CD4-positive, CD25-positive, alpha-beta regulatory T cell (primary cell): ENCODE results near the gene NAA20. TPM values are rescaled to one million over a fixed set of nuclear protein-coding genes. Genes with fewer than 3 reads are reported as not detected.

Experiments
- ATAC-seq, 2 donors: fragments of 150-1000 bp; cut with Tn5 transposase; one replicate each; pipeline ENCODE4 v1.10.0; 2021; ENCODE audit warnings: low read depth in 2 of 2, moderate number of reproducible peaks in 2 of 2, moderate library complexity in 1 of 2
- DNase-seq, 3 donors: peaks; one replicate each; pipeline versions ENCODE4 v3.0.0 to v3.0.0-alpha.2; 2012 to 2022; ENCODE audit warnings: mixed read lengths in 1 of 3
- H3K27ac ChIP-seq: one replicate; pipeline ENCODE4 v1.7.0; 2013; ENCODE audit warnings: mild to moderate bottlenecking, low read length; ENCODE audit not compliant: insufficient read depth, poor library complexity, severe bottlenecking
- H3K27me3 ChIP-seq: one replicate; pipeline ENCODE4 v1.7.0; 2013; ENCODE audit warnings: low read length; ENCODE audit not compliant: control insufficient read depth, insufficient read depth
- H3K36me3 ChIP-seq: one replicate; pipeline ENCODE4 v1.7.0; 2013; ENCODE audit warnings: mild to moderate bottlenecking, low read length, moderate library complexity; ENCODE audit not compliant: control insufficient read depth, insufficient read depth
- H3K4me1 ChIP-seq: 2 replicates; pipeline ENCODE4 v1.7.0; 2013; ENCODE audit warnings: mild to moderate bottlenecking, low read length; ENCODE audit not compliant: insufficient read depth, control insufficient read depth, poor library complexity, severe bottlenecking
- H3K4me3 ChIP-seq: one replicate; pipeline ENCODE4 v1.7.0; 2013; ENCODE audit warnings: low read depth, mild to moderate bottlenecking, low read length, moderate library complexity
- H3K9me3 ChIP-seq, 2 experiments: 1 replicate in 1 of 2; 2 replicates in 1 of 2; pipeline ENCODE4 v1.7.0; 2013; ENCODE audit warnings: low read length in 2 of 2, mild to moderate bottlenecking in 1 of 2, moderate library complexity in 1 of 2; ENCODE audit not compliant: control insufficient read depth in 2 of 2
- H3K27ac Mint-ChIP-seq, 3 donors: one replicate each; pipeline ENCODE4 v1.8.0; 2020 to 2022; ENCODE audit warnings: mild to moderate bottlenecking in 3 of 3, mixed read lengths in 3 of 3, moderate library complexity in 2 of 3
- H3K27me3 Mint-ChIP-seq: one replicate; pipeline ENCODE4 v1.8.0; 2022; ENCODE audit warnings: mild to moderate bottlenecking, mixed read lengths
- H3K36me3 Mint-ChIP-seq: one replicate; pipeline ENCODE4 v1.8.0; 2020; ENCODE audit warnings: mixed read lengths
- H3K4me1 Mint-ChIP-seq, 4 donors: one replicate each; pipeline ENCODE4 v1.8.0; 2020 to 2022; ENCODE audit warnings: mixed read lengths in 4 of 4, mild to moderate bottlenecking in 1 of 4
- H3K4me3 Mint-ChIP-seq, 4 donors: one replicate each; pipeline ENCODE4 v1.8.0; 2020 to 2022; ENCODE audit warnings: mild to moderate bottlenecking in 4 of 4, mixed read lengths in 4 of 4, moderate library complexity in 3 of 4
- H3K9me3 Mint-ChIP-seq, 7 donors: one replicate each; pipeline ENCODE4 v1.8.0; 2020 to 2022; ENCODE audit warnings: mixed read lengths in 7 of 7, mild to moderate bottlenecking in 3 of 7, moderate library complexity in 2 of 7
- polyA plus RNA-seq, 4 donors: library from polyadenylated mRNA; unstranded; fragments of 300-500 nt; fragmentation: Illumina TruSeq; gene quantifications; one replicate each; pipeline ENCODE4 v1.2.3, GENCODE V29; 2021
- total RNA-seq: library from RNA; stranded (reverse); gene quantifications from one replicate; pipeline ENCODE4 v1.2.3, GENCODE V29; 2022

The NAA20 gene
- total and polyA plus RNA-seq, 5 donors from 2014 or later: 19.6 to 77.4 (median 69.9) TPM

- Histone ChIP-seq H3K36me3 (peaks cover 40% of the 10 kb centered on the region), H3K9me3 (no peaks in the 10 kb centered on the region), H3K27ac (no peak overlapping the region), H3K27me3 (no peaks in the 10 kb centered on the region), H3K4me1 (peaks cover 7% of the 10 kb centered on the region), H3K4me3 (no peak overlapping the region)
- Mint-ChIP-seq H3K4me1 (peaks cover 31 to 52% (median 43%) of the 10 kb centered on the region in 4 donors), H3K27me3 (no peaks in the 10 kb centered on the region), H3K36me3 (peaks cover 10% of the 10 kb centered on the region), H3K9me3 (no peaks in the 10 kb centered on the region), H3K4me3 (no peak overlapping the region), H3K27ac (peak overlapping the region in 2 of 3 donors; percentile 7 to 31)
- DNase-seq (no peak), ATAC-seq (no peak)
These were observed 7.8 kb downstream of the NAA20 start for GRCh38 chr20:20024942-20025341.

GRCh38 chr20:20027284-20027683 is 10.1 kb downstream of the NAA20 start:
- no peak for ATAC-seq
- Mint-ChIP-seq H3K36me3 (peaks cover 7% of the 10 kb centered on the region), H3K4me1 (peaks cover 16 to 34% (median 23%) of the 10 kb centered on the region in 4 donors), H3K9me3 (no peaks in the 10 kb centered on the region), H3K27me3 (no peaks in the 10 kb centered on the region), H3K27ac (peak overlapping the region in 1 of 3 donors; percentile 15), H3K4me3 (no peak overlapping the region)
- no peaks in the 10 kb centered on the region for H3K4me1 ChIP-seq
- H3K9me3 ChIP-seq: no peaks in the 10 kb centered on the region
- H3K27ac ChIP-seq: no peak overlapping the region
- no peak for DNase-seq
- H3K27me3 ChIP-seq: no peaks in the 10 kb centered on the region
- H3K4me3 ChIP-seq: no peak overlapping the region
- peaks cover 60% of the 10 kb centered on the region for H3K36me3 ChIP-seq

GRCh38 chr20:20031790-20032189 is 14.6 kb downstream of the NAA20 start:
- Histone ChIP-seq H3K4me3 (no peak overlapping the region), H3K9me3 (no peaks in the 10 kb centered on the region), H3K27ac (no peak overlapping the region), H3K36me3 (peaks cover 86% of the 10 kb centered on the region), H3K4me1 (no peaks in the 10 kb centered on the region), H3K27me3 (no peaks in the 10 kb centered on the region)
- Mint-ChIP-seq H3K27me3 (no peaks in the 10 kb centered on the region), H3K9me3 (no peaks in the 10 kb centered on the region), H3K4me1 (peaks cover 3 to 10% (median 5%) of the 10 kb centered on the region in 4 donors), H3K36me3 (peaks cover 30% of the 10 kb centered on the region), H3K4me3 (no peak overlapping the region), H3K27ac (no peak overlapping the region)
- no peak for DNase-seq
- no peak for ATAC-seq

DNA sequence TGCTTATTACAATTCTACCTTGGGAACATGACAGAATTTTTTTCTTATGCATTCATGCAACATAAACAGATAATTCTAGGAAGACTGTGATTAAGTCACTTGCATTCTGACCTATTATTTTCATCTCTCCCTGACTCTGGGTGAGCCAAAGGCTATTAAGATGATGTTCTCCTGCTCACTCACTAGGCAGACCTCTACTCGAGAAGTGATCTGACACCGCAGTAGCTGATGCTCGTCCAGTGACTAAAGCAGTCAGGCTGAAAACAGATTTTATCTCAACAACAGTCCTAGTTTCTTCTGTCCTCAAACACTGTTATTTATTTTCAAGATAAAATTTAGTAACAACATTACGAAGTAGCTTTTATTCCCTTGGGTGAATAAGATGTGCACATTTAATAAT is 17.3 kb downstream of the NAA20 start:
- H3K4me3 Mint-ChIP-seq: no peak overlapping the region
- no peak overlapping the region for H3K4me3 ChIP-seq
- peaks cover 38% of the 10 kb centered on the region for H3K36me3 Mint-ChIP-seq
- no peak overlapping the region for H3K27ac ChIP-seq
- no peaks in the 10 kb centered on the region for H3K27me3 ChIP-seq
- H3K4me1 Mint-ChIP-seq: peaks cover 0 to 7% (median 2%) of the 10 kb centered on the region in 4 donors
- peaks cover 95% of the 10 kb centered on the region for H3K36me3 ChIP-seq
- H3K9me3 Mint-ChIP-seq: no peaks in the 10 kb centered on the region
- H3K4me1 ChIP-seq: no peaks in the 10 kb centered on the region
- H3K27me3 Mint-ChIP-seq: no peaks in the 10 kb centered on the region
- H3K27ac Mint-ChIP-seq: peak overlapping the region in 2 of 3 donors; percentile 20 to 43
- DNase-seq (no peak), ATAC-seq (no peak)
- no peaks in the 10 kb centered on the region for H3K9me3 ChIP-seq

- H3K27ac Mint-ChIP-seq: no peak overlapping the region
- H3K27me3 ChIP-seq: no peaks in the 10 kb centered on the region
- H3K27ac ChIP-seq: no peak overlapping the region
- no peaks in the 10 kb centered on the region for H3K27me3 Mint-ChIP-seq
- DNase-seq (no peak), ATAC-seq (no peak)
- no peak overlapping the region for H3K4me3 Mint-ChIP-seq
- H3K36me3 ChIP-seq: peaks cover 97% of the 10 kb centered on the region
- no peak overlapping the region for H3K4me3 ChIP-seq
- peaks cover 0 to 7% (median 1%) of the 10 kb centered on the region in 4 donors for H3K4me1 Mint-ChIP-seq
- H3K9me3 ChIP-seq: no peaks in the 10 kb centered on the region
- no peaks in the 10 kb centered on the region for H3K4me1 ChIP-seq
- no peaks in the 10 kb centered on the region for H3K9me3 Mint-ChIP-seq
- peaks cover 51% of the 10 kb centered on the region for H3K36me3 Mint-ChIP-seq
These were observed 19.6 kb downstream of the NAA20 start for GRCh38 chr20:20036756-20037155.

DNA sequence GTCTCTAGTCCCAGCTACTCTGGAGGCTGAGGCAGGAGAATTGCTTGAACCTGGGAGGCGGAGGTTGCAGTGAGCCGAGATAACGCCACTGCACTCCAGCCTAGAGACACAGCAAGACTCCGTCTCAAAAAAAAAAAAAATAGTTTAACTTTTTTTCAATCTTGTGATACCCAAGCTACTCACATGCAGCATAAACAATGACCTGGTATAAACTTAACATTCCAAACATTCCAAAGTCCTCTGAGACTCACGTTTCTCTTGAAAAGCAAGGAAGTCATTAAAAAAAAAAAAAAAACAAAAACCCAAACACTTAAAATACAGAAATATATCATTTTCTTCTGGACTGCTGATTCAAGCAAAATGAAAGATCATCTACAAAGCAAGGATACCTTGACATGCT is 20.8 kb downstream of the NAA20 start:
- H3K4me1 ChIP-seq: no peaks in the 10 kb centered on the region
- H3K27me3 ChIP-seq: no peaks in the 10 kb centered on the region
- no peaks in the 10 kb centered on the region for H3K9me3 Mint-ChIP-seq
- no peaks in the 10 kb centered on the region for H3K27me3 Mint-ChIP-seq
- H3K9me3 ChIP-seq: no peaks in the 10 kb centered on the region
- peaks cover 0 to 7% (median 1%) of the 10 kb centered on the region in 4 donors for H3K4me1 Mint-ChIP-seq
- DNase-seq (no peak), ATAC-seq (no peak)
- H3K27ac ChIP-seq: no peak overlapping the region
- no peak overlapping the region for H3K27ac Mint-ChIP-seq
- peaks cover 99% of the 10 kb centered on the region for H3K36me3 ChIP-seq
- peaks cover 53% of the 10 kb centered on the region for H3K36me3 Mint-ChIP-seq
- no peak overlapping the region for H3K4me3 ChIP-seq
- H3K4me3 Mint-ChIP-seq: no peak overlapping the region

DNA sequence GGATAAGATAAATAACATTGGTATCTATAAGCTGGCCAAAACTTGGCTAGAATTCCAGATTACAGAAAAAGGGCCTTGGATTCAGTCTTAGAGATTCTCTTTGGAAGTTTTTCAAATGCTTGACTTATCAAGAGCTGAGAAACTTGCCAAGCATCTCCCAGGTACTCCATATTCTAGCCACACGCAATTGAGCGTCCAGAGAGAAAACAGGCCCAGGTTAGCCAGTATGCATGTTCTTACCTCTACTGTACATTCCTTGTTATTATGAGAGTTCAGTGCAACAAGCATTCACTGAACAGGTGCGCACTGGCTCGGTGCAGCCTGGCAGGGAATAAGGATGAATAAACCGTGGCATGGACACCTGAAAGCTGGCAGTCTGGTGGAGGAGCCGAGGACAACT is 21.4 kb downstream of the NAA20 start:
- H3K4me3 Mint-ChIP-seq: no peak overlapping the region
- no peaks in the 10 kb centered on the region for H3K9me3 Mint-ChIP-seq
- Histone ChIP-seq H3K27me3 (no peaks in the 10 kb centered on the region), H3K4me1 (no peaks in the 10 kb centered on the region), H3K9me3 (no peaks in the 10 kb centered on the region), H3K27ac (no peak overlapping the region), H3K4me3 (no peak overlapping the region), H3K36me3 (peaks cover 99% of the 10 kb centered on the region)
- no peak overlapping the region for H3K27ac Mint-ChIP-seq
- H3K36me3 Mint-ChIP-seq: peaks cover 59% of the 10 kb centered on the region
- ATAC-seq: no peak
- H3K4me1 Mint-ChIP-seq: peaks cover 0 to 7% (median 5%) of the 10 kb centered on the region in 4 donors
- DNase-seq: no peak
- no peaks in the 10 kb centered on the region for H3K27me3 Mint-ChIP-seq

DNA sequence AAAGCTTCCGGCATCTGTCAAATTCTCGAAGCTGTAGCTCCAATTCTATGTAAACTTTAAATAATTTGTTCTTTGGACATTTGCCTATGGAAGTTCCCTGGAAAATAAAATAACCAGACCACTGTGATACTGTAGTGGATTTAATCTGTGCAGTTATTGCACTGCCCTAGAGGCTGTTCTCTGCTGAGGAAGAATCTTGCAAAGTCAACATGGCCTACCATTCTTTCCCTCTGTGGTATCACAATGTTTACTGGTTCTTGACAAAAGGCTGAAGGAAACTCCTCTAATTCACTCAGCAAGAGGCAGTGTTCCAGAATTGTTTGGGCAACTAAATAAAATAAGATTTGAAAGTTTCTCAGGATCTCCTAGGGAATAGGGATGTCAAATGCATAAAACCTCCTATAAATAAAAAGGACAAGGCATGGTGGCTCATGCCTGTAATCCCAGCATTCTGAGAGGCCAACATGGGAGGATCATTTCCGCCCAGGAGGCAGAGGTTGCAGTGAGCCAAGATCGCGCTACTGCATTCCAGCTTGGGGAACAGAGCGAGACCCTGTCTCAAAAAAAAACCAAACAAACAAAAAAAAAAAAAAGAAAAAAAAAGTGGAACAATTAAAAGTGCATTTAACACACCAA is 22.7 kb downstream of the NAA20 start:
- H3K36me3 Mint-ChIP-seq: peaks cover 58% of the 10 kb centered on the region
- Histone ChIP-seq H3K4me1 (no peaks in the 10 kb centered on the region), H3K27me3 (no peaks in the 10 kb centered on the region), H3K36me3 (peaks cover 100% of the 10 kb centered on the region), H3K27ac (no peak overlapping the region), H3K9me3 (no peaks in the 10 kb centered on the region), H3K4me3 (no peak overlapping the region)
- no peak overlapping the region for H3K27ac Mint-ChIP-seq
- no peak overlapping the region for H3K4me3 Mint-ChIP-seq
- DNase-seq: no peak
- H3K4me1 Mint-ChIP-seq: peaks cover 2 to 11% (median 9%) of the 10 kb centered on the region in 4 donors
- ATAC-seq: no peak
- H3K9me3 Mint-ChIP-seq: no peaks in the 10 kb centered on the region
- no peaks in the 10 kb centered on the region for H3K27me3 Mint-ChIP-seq
